ENCODE measurements around the gene PRELID2.

The PRELID2 gene

DNA sequence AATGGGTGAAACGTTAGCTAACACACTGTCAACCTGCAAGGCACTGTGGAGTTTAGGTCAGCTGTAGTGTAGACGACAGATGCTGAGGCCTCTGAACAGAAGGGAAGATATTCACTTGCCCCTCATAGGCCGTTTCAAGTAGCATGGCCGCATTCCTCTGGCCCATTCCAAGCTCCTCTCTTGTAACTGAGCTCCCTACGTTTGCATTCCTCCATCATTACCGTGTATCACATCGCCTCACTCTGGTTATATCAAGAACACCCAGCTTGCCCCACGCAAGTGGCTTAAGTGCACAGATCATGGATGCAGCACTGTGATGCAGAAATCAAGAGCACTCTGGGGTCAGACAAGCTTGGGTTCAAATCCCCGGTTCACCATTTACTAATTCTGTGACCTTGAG is 43.3 kb downstream of the PRELID2 start:
- DNase-seq, result no peak

- DNase-seq, result no peak
Observed at GRCh38 chr5:145787996-145788395, 47.1 kb downstream of the PRELID2 start.

DNA sequence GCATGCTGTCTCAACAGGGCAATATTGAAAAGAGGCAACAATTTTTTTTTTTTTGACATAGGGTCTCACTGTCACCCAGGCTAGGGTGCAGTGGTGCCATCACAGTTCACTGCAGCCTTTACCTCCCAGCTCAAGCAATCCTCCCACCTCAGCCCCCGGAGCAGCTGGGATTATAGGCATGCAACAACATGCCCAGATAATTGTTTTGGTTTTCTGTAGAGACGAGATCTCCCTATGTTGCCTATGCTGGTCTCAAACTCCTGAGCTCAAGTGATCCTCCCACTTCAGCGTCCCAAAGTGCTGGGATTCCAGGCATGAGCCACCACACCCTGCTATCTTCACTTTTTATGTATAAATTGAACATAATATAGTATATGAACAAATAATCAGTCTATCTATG is 47.6 kb downstream of the PRELID2 start:
- no peak for DNase-seq

GRCh38 chr5:145787001-145787400 is 48.1 kb downstream of the PRELID2 start:
- no peak for DNase-seq

GRCh38 chr5:145780982-145781381 is 54.2 kb downstream of the PRELID2 start:
- DNase-seq, result no peak

GRCh38 chr5:145778144-145778900 is 56.8 kb downstream of the PRELID2 start:
- DNase-seq, result no peak

GRCh38 chr5:145777445-145778063 is 57.6 kb downstream of the PRELID2 start:
- DNase-seq, result no peak

DNA sequence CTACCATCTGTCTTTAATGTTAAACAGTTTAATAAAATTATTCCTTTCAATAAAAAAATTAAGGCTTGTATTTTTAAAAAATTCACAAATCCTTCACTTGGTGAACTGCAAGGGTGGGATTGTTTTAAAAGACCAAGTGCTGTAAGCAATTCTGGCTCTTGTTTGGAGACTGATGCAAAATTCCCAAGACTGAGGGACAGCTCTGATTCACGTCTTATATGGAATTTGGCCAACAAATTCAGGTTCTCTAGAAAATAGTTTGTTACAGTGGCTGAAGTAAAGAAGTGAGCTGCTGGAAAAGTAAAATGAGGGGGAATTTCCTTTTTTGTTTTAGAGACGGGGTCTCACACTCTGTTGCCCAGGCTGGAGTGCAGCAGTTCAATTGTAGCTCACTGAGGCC is 58.3 kb downstream of the PRELID2 start:
- DNase-seq, result no peak

- no peak for DNase-seq
Observed at GRCh38 chr5:145775893-145776444, 59.2 kb downstream of the PRELID2 start.

- DNase-seq, result no peak
Observed at GRCh38 chr5:145775411-145775810, 59.7 kb downstream of the PRELID2 start.

DNA sequence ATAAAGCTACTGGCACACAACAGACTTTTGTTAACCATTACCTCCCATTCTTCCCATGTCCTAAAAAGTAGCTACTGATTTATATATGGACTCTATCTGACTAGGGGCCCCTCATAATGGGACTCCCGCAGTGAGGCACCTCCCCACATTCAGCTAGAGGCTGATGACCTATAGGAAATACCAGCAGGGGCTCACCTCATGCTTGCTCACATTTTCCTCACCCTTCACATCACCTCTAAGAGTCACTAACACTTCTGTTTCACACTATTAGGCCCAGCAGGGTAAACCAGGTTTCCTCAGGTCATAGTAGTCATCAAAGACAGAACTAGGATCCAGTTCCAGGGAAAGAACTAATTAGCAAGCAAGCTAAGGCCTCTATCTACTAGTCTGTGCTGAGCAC is 60.7 kb downstream of the PRELID2 start:
- no peak for DNase-seq

DNA sequence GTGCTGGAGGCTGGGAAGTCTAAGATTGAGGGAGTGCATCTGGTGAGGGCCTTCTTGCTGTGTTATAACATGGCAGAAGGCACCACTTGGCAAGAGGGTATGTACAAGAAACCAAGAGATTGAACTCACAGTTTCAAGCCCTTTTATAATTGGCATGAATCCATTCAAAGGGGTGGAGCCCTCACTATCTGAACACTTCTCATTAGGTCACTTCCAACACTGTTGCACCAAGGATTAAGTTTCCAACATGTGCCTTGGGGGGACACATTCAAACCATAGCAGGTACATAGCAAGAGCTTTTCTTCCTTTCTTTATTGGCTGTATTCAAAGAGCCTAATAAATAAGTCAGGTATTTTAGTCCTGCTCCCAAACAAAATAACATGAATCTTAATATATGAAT is 62.7 kb downstream of the PRELID2 start:
- no peak for DNase-seq

DNA sequence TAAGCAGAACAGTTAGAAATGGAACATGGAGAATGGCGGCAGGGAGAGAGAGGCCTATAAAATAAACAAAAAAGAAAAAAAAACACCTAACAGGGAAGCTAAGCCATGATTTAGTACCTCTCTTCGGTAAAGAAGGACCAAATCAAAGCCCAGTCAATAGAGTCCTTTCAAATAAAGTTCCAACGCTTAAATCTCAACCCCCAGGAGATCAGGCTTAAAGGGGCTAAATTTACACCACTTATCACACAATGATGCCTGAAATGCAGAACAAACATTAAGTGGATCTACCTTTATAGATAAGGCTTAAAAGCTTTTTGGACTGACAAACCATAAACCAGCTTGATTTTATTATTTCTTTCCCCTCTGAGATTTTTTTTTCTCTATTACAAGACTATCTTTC is 66.3 kb downstream of the PRELID2 start:
- DNase-seq, result no peak

DNA sequence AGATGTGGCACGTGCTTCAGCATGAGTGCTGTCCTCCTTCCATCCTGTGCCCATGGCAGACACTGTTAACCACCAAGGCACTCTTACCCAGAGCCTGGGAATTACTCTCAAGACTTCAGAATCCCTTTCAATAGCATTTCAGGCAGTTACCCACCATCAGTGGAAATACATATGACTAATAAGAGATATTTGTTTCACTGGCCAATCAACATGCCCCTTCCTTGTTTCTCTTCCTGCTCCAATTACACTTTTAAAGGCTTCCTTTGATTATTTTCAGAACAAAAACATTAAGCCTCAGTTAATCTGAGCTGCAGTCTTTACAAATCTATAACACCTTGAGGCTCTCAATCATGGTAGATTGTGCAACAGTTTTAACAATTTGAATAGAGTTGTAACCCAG is 70.8 kb downstream of the PRELID2 start:
- DNase-seq, result no peak

DNA sequence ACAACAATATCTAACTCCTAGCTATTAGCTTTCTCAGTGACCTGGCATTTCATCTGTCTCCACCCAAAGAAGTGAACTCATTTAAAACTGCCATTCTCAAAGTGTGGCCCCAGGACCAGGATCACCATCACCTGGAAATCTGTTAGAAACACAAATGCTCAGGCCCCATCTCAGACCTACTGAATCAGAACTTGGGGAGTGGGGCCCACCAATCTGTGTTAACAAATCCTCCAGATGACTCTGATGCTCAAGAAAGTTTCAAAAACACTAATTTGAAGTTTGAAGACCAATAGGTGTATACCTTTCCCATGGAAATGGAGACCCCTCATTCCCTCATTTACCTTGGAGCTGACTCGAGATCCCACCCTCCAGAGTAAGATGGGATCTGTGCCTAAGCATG is 72.3 kb downstream of the PRELID2 start:
- DNase-seq, result no peak

DNA sequence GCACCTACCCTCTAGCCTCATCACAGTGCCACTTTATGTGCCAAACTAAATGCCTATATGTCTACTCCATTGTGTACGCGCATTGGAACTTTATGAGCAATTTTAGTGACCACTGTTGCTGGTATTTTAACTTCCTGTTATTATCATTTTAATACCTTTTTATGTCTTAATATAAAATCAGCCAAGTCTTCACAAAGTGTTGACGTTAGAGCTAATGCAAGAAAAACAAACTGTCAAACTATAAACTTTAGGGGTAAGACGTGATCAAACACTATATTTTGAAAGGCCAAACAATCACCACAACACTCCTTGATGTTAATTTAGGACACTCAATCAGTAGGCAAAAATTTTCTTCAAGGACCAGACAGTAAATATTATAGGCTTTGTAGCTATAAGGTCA is 73.9 kb downstream of the PRELID2 start:
- DNase-seq, result no peak

GRCh38 chr5:145760660-145761059 is 74.5 kb downstream of the PRELID2 start:
- DNase-seq, result no peak

DNA sequence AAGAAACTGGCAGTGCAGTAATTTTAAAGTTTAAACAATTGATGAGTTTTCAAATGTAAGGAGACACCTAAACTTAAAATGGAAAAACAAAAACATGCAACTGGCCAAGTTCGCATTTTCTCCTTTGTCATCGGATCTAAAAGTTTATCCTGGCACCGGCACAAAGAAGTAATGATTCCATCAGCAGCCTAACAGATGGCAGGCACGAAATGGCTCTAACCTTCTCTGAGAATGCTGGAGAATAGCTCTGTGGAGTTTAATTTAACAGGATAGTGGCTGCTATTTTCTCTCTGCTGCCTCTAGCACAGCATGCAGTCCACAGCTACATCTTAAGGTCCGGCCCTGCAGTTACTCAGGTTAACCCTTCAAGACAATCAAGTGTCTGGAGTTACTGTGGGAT is 82.2 kb downstream of the PRELID2 start:
- no peak for DNase-seq

- DNase-seq, result no peak
Observed at GRCh38 chr5:145752534-145752933, 82.6 kb downstream of the PRELID2 start.

DNA sequence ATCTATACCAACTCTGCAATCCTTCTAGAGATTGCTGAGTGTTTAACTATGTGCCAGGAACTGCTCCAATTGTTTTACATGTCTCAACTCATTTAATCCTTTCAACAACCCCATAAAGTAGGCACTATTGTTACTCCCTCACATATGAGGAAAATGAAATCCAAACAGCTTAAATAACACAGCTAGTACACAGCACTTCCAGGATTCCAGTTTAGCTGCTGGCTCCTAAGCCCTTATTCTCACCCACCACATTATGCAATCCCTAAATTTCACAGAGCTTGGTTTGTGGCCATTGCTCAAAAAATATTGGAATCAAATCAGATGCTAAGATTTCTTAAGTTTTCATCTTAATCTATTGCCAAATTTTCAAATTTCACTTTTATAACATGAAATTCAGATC is 84.9 kb downstream of the PRELID2 start:
- DNase-seq, result no peak

- no peak for DNase-seq
Observed at GRCh38 chr5:145743396-145744061, 91.6 kb downstream of the PRELID2 start.

DNA sequence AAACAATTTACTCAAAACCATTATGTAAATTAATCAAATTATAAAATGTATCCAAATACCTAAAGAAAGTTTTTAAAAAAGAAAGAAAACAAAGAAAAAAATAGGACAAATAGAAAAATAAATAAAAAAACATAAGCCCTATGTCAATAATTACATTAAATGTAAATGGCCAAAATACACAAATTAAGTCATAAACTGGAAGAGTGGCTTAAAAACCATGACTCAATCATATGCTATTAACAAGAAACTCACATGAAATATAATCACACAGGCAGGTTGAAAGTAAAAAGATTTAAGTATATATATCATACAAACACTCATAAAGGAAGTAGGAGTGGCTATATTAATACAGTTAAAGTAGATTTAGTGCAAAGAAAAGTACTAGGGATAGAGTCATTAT is 95.3 kb downstream of the PRELID2 start:
- DNase-seq, result no peak

DNA sequence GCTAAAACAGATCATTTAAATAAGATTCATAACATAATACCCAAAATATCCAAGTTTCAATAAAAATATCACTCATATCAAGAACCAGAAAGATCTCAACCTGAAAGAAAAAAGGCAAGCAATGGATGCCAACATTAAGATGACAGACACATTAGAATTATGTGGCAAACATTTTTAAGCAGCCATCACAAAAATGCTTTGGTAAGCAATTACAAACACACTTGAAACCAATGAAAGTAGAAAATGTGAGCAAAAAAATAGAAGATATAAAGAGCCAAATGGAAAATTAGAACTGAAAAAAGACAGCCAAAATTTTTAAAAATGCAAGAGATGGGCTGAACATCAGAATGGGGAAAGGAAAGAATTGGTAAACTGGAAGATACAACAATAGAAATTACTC is 96.9 kb downstream of the PRELID2 start:
- DNase-seq, result no peak

DNA sequence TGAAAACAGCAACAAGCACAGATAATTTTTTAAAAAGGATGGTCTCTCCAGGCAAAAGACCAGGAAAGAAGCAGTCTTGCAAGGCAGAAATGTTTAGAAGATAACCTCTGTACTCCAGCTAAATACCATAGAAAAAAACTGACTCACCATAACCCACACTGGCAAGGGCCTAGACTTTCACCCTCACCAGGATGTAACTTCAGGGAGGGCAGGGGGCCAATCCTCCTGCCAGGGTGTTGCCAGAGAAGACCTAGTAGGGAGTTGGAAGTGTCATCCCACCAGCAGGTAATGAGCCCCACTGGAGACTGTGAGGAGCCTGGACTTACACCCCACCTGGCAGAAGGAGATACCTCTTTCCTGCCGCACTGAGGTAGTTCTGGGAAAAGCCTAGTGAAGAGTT is 97.6 kb downstream of the PRELID2 start:
- DNase-seq, result no peak
